ENCODE results near the gene GALNT14.

Gene GALNT14

DNA sequence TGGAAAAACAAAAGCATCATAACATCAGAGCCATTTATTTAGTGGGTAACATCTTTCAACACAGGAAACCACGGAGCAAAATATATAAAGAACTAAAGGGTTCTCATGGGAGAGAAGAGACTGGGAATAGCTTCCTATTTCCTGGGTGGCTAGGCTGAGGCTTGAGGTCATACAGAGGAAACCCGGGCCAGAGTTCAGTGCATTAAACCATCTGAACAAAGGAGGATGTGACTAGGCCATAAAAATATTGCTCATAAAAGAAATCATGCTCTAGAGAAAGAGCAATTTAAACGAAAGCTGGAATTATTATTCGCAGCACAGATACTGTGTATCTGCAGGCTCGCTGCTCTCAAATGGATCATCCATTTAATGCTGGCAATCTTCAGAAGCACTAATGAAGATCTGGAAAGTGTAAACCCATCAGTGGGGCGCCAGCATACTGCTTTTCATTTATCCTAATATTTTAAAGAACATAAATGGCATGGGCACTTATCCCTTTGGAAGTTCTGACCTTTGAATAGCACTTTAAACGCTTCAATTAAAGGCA, 83.3 kb downstream of the GALNT14 start:
- no peak for DNase-seq (ENCODE audit: low read depth in 2 of 2)

DNA sequence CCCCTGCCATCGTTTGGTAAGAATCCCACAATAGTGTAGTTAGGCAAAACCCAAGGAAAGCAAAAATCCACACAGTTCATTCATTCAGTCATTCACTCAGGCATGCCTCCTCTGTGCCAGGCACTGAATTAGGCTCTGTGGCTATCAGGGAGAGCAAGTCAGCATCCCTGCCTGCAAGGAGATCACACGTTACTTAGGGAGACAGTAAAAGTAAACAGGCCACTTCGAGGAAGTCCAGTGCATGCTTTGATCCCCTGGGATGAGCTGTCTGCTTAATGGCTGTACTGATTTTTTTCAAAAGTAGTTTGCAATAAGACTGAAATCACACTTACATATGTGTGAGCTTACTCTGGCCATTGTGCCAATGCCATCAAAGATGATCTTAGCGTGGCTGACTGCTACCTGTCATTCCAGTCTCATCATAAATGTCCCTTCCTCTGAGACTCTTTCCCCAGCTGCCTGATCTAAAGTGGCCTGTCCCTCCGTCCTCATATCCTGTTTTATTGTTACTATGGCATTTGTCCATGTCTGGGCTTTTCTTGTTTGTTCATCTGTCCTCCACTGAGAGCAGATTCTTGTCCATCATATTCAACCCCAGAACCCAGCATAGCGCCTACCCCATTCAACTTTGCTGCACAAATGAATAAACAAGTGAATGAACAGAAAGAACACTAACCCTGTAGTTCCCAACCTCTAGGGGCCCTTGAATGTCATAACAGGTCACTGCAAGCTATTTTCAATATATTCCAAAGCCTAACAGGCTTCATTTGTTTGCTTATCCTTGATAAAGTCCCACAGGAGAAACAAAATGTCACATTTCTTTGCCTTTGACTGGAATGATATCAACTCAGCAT, 84.1 kb downstream of the GALNT14 start:
- no peak for DNase-seq (ENCODE audit: low read depth in 2 of 2)

DNA sequence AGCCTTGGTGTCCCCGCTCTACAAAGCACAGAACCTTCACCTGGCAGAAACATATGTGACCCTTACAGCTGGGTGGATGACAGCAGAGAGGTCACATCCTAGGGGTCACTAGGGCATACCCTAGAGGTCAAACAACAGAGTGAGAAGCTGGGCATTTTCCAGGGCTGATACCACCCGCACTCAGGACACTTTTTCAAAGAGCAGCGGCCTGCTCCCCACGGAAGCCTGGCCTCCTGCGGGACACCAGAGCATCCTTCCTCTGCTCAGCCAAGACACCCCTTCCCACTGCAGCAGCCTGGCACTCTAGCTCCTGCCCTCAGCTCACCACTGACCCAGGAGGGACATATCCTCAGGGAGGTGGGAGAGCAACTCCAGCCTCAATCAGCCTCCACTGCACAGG, 86.0 kb downstream of the GALNT14 start:
- no peak for DNase-seq (ENCODE audit: low read depth in 2 of 2)

DNA sequence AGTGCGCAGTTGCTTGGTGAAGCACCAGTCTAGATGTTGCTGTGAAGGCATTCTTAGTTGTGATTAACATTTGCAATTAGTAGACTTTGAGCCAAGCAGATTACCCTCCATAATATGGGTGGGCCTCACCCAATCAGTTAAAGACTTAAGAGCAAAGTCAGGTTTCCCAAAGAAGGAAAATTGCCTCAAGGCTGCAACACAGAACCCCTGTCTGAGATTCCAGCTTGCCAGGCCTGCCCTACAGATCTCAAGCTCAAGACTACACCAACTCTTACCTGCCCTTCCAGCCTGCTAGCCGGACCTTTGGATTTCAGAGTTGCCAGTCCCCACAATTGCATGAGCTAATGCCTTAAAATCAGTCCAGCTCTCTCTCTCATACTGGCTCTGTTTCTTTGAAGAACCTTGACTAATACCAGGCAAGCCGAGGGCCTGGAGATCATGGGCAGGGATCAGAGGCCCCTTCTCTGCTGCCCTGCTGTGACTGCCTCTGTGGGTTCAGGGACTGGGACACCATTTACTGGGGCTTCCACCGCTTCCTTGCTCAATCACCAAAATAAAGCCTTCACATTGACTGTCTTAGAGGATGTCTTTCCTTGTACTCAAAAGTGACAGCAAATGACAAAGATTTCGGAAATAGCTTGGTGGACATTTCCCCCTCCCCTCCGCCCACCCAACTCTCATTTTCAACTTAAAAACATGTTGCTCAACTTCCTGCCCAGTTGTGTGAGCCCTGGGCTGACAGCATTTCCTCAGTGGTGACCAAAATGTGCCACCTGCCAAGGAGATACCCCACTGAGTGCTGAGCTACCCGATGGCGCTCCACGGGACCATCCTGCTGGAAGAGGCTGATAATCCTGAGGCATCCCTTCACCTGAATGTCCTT, 86.7 kb downstream of the GALNT14 start:
- DNase-seq (ENCODE audit: low read depth in 2 of 2), result no peak

DNA sequence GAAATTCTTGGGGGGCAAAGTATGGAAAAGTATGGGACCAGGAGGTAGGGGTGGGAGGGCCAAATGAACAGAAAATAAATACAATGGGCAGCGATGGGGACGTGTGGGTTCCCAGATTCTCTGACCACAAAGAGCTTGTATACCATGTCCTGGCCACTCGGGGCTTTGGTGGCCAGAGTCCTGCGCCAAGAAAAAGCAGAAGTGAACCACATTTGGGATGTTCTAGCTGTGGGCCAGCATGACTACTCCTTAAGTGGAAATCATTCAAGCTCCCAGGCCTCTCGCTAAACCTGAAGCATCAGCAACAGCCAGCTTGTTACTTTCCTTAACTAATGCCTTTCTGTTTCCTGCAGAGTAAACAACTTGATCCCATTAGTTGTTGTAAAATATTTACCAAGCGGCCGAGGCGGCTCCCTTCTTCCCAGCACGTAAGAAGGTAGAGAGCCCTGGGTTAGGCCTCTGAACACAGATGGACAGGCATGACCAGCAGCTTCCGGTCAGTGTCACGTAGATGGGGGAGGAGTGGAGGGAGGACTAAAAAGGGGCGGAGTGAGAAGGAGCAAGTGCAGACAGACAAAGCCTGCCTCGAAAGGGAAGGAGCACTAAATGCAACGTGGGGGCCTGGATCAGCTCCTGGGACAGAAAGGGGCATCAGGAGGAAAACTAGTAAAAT, 88.2 kb downstream of the GALNT14 start:
- no peak for DNase-seq (ENCODE audit: low read depth in 2 of 2)

- no peak for DNase-seq (ENCODE audit: low read depth in 2 of 2)
These were observed 89.0 kb downstream of the GALNT14 start for GRCh38 chr2:31049264-31049663.

- DNase-seq (ENCODE audit: low read depth in 2 of 2), result no peak
These were observed 90.6 kb downstream of the GALNT14 start for GRCh38 chr2:31047599-31047998.

GRCh38 chr2:31038385-31038784, 99.9 kb downstream of the GALNT14 start:
- DNase-seq (ENCODE audit: low read depth in 2 of 2), result no peak

GRCh38 chr2:31037058-31037457, 101.2 kb downstream of the GALNT14 start:
- no peak for DNase-seq (ENCODE audit: low read depth in 2 of 2)

DNA sequence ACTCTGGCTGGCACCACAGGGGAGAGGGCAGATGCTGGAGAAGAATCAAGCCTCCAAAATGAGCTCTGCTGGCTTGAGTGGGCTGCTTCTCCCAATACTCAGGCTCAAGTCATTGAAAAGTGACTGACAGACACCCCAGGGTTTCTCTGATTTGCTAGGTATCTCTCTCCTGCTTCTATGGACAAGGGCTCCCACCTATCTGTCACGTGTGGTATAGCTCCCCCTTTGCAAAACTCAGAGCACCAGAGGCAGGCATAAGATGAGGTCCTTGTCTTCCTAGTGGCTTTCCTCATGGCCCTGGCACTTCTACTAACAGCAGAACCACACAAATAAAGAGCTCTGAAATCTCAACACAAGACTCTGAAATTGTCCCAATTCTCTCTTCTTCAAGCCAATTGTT, 105.2 kb downstream of the GALNT14 start:
- no peak for DNase-seq (ENCODE audit: low read depth in 2 of 2)

DNA sequence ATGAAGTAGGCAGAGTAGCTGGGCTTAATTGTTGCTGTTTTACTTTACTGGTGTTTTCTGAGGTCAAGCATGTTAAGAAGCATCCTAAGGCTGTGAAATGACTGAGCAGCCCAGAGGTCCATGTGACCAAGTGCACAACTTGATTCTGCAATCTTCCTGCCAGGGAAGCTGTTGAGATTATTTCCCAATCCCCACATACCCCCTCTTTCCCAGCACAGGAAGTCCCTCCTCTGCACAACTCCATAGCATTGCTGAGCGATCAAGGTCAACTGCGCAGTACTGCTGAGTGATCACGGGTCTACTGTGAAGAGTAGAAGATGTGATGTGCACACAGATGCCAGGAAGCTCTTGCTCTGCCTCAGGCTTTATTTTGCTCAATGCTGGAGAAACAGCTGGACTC, 105.8 kb downstream of the GALNT14 start:
- DNase-seq (ENCODE audit: low read depth in 2 of 2), result no peak

DNA sequence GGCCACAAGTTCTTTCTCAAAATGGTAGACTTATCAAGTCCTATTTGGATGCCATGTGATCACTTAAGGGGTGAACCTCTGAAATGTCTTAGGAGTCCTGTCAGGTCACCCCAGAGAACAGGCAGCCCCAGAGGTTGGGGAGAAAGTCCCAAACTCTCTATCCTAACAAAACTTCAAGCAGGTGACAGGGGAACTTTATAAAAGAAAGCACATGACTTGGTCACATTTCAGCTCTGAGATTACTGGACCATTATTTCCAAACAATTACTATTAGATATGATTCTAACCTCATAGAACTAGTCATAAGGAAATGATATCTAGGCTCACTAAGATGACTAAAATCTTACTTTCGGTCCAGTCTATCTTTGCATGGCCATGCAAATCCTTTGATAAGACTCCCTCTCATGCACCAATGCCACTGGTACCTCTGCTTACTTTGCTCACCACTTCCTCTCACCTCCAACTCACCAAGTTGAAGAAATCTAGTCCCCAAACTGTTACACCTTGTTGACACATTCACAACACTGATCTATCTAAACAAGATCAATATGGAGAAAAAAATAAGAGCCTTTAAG, 107.0 kb downstream of the GALNT14 start:
- DNase-seq (ENCODE audit: low read depth in 2 of 2), result no peak

- DNase-seq (ENCODE audit: low read depth in 2 of 2), result no peak
These were observed 109.8 kb downstream of the GALNT14 start for GRCh38 chr2:31028417-31028816.

DNA sequence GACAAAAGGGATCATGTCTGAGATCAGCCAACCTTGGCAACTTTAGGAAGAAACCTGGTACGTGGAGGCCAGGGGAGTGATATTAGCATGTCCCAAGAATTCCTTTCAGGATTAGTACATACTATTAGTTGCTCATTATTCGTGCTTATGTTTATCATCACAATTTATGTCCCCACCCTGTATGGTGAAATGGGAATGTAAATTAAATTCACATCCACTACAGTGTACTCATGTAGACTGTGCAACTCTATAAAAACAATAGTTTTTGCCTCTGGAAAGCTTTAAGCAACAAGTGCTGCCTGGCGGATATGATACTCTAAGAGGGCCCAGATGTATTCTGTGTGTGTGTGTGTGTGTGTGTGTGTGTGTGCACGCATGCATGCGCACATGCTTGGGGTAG, 110.7 kb downstream of the GALNT14 start:
- DNase-seq (ENCODE audit: low read depth in 2 of 2), result no peak

GRCh38 chr2:31023541-31023940, 114.7 kb downstream of the GALNT14 start:
- no peak for DNase-seq (ENCODE audit: low read depth in 2 of 2)

GRCh38 chr2:31020713-31021112, 117.5 kb downstream of the GALNT14 start:
- DNase-seq (ENCODE audit: low read depth in 2 of 2), result no peak

DNA sequence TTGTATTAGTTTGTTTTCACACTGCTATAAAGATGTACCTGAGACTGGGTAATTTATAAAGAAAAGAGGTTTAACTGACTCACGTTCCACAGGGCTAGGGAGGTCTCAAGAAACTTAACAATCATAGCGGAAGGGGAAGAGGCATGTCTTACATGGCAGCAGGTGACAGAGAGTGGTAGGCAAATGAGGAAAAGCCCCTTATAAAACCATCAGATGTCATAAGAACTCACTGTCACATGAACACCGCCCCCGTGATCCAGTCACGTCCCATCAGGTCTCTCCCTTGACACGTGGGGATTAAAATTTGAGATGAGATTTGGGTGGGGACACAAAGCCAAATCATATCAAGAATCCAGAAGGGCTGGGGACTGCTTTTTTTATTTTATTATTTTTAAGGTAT, 120.0 kb downstream of the GALNT14 start:
- DNase-seq (ENCODE audit: low read depth in 2 of 2), result no peak

DNA sequence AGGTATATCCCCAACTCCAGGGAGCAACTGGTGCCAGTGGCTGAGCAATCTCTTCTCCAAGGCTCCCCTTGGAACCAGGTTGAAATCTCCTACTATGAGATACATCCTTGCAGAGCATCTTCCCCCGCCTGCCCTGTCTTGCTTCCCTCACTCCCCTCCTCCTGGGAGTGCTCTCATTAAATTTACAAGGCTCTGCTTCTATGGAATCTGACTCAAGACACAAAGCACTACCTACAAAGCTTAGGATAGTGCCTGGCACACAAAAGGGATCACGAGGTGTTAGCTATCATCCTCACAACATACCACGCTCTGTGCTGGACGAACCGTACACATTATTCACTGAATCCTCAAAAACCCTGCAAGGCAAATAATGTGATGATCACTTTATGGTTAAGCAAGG, 121.6 kb downstream of the GALNT14 start:
- no peak for DNase-seq (ENCODE audit: low read depth in 2 of 2)

GRCh38 chr2:31014516-31014915, 123.7 kb downstream of the GALNT14 start:
- no peak for DNase-seq (ENCODE audit: low read depth in 2 of 2)

GRCh38 chr2:31013301-31013700, 124.9 kb downstream of the GALNT14 start:
- DNase-seq (ENCODE audit: low read depth in 2 of 2), result no peak

GRCh38 chr2:31012406-31012805, 125.8 kb downstream of the GALNT14 start:
- no peak for DNase-seq (ENCODE audit: low read depth in 2 of 2)

DNA sequence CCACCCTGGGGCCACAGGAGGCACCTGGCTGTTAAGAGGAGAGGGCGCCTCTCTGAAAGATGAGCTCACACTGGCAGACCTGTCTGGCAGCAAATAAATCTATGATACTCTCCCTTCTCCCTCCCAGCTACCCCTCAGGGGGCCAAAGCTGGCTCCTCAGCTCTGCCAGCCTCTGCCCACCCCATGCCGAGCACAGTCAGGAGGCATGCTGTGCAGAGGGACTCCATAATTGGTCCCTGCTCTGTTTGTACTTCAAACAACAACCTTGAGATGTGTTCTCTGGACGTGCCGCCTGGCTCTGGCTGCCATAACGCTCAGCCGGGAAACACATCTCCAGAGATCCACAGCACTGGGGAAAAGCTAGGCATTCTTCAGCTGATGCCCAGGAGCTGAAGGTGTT, 126.7 kb downstream of the GALNT14 start:
- DNase-seq (ENCODE audit: low read depth in 2 of 2), result no peak
